NCI-H146 (cell line): Measurements from ENCODE around the gene SPRR2E.
"Not testable (repeated sequence)": the region's sequence is repeated elsewhere in the genome, so short reads cannot be mapped to it uniquely, and the experiment has no call there.

ENCODE experiments used
- DNase-seq: peaks from one replicate; lab custom pipeline; 2025; lab: John Stamatoyannopoulos, UW

SPRR2E gene

DNA sequence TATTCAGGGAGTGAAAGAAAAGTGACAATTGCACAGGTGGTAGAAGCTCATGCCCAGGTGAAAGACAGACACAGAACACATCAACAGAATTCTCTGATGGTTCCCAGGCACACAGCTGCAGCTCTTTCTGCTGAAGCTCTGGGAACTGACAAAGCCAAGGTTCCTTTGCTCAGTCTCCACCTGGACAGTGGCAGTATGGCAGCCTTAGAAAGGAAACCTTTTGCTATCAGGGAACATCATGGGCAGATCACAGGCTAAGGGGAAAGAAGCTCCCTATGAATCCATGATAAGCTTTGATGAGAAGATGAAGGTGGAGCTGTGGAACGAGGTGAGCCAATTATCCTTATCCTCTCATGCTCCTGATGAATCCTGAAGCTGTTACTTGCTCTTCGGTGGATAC lies 24.1 kb downstream of the SPRR2E start:
- DNase-seq: no peak

DNA sequence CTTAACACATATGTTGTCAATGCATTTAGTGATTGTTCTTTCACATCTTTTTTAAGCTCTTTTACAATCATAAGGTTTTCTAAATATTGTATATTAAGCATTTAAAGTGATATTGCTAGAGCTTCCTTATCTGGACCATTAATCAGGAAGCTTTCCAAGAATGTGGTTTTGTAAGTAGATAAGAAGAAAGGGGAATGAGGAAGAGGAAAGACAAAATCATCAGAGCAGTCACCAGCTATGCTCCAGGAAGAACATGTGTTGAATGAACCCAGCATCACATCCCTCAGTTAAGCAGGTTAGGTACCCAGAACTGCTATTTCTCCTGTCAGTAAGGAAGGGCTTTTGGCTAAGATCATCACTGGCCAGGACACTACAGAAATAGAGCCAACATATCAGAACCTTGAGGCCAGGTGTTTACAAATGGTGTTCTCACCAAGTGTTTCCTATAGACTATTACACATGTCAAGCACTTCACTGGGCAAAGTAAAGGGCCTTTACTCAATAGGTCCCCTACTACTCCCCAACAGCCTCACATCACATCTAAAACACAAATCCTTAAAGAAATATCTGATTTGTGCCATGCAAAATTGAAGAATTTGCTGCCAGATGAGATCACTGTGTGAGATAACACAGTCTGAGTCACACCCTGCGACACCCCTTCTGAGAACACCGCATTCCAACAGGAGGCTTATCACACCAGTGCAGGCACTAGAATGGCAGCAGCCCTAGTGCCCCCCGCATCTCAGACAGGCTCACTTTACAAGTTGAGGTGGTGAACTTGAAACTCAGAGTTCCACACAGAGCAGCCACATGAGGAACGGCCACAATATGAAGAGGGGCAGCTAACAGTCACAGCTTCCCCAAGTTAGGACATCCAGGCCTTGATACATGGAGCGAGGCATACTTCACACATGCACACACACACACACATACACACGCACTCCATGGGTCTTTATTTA lies 35.2 kb downstream of the SPRR2E start:
- DNase-seq: no peak

DNA sequence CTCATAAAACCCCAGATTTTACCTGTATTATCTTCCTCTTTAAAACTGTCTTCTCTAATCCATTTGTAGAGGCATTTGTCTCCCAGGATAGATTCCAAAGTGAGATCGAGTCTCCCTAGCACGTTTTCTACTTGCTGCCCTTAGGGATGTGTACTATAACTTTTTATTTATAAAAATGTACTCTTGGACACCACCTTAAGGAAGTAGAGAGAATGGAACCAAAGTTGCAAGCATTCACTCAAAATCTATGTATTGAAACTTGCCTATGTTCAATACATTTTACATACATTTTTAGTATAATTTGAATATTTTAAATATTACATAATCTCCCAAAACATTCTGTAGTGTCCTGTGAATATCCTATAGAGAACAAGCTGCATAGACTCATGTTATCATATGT lies 36.2 kb downstream of the SPRR2E start:
- DNase-seq: no peak

DNA sequence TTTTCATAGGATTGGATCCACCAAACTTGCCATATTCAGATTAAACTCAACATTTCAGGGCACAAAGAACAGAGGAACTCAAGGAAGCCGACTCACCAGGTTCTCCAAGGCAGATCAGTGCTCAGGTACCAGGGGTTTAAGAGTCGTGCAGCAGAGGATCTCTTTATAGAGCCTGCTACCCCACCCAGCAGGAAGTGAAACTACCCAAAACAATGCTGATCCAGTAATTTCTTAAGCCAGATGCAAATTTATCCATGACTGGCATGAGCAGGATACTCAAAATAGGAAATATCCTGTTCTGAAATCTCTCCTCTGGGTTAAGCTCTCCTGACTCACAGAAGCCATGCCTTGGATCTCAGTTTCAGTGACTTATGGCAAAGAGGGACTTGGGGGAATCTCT lies 37.0 kb downstream of the SPRR2E start, which contains the start of gene SPRR2A:
Gene SPRR2A, minus strand, starts transcription at position 138 of the 400 bp plus-strand sequence. CDS start 777 bp downstream, outside the sequence.
- DNase-seq: no peak

DNA sequence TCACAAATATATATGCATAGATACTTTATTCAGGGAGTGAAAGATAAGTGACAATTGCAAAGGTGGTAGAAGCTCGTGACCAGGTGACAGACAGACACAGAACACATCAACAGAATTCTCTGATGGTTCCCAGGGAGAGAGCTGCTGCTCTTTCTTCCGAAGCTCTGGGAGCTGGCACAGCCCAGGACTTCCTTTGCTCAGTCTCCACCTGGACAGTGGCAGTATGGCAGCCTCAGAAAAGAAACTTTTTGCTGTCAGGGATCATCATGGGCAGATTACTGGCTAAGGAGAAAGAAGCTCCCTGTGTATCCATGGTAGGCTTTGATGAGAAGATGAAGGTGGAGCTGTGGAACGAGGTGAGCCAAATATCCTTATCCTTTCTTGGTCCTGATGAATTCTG lies 38.2 kb downstream of the SPRR2E start:
- DNase-seq: not testable (repeated sequence)

DNA sequence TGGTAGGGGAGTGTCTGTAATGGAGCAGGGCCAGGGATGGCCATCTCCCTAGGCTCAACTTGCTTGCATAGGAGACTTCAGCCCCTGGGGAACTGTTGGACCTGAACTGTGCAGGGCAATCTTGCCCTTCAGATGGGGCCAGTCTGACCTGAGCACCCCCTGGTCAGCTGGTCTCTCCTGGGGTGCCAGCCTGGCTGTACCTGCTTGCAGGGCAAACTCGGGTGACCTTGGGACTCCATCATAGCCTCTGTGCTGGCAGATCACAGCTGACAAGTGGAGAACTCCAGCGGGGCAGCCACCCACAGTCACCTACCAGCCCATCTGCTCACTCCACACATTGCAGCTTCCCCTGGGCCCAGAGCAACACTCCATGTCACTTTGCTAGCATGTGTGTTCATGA lies 45.1 kb downstream of the SPRR2E start:
- DNase-seq: no peak
